HL-60/S4 (cell line): ENCODE data around the gene WNT2B.
"Not testable (repeated sequence)": the region's sequence is repeated elsewhere in the genome, so short reads cannot be mapped to it uniquely, and the experiment has no call there.

Experiments
- in situ Hi-C: fragments of 300-500 bp; cut with MboI; formaldehyde crosslinking; loops from 2 replicates; pipeline ENCODE4 v1.14.3; 2022; ENCODE audit warnings: low sequenced_read_pairs

WNT2B gene

GRCh38 chr1:112508278-112509004, at the start of gene WNT2B:
TSS of gene WNT2B (plus strand) at chr1:112508965. CDS start at chr1:112509263, 298 bp downstream.
- in situ Hi-C loops, result no loop called here

- in situ Hi-C loops, result no loop called here
Measured at GRCh38 chr1:112460615-112461014, 48.1 kb upstream of the WNT2B start.

GRCh38 chr1:112461200-112461871, 47.4 kb upstream of the WNT2B start:
- in situ Hi-C loops, result no loop called here

GRCh38 chr1:112462953-112463279, 45.8 kb upstream of the WNT2B start:
- in situ Hi-C loops, result no loop called here

GRCh38 chr1:112464501-112464900, 44.3 kb upstream of the WNT2B start:
- in situ Hi-C loops, result no loop called here

- in situ Hi-C loops, result no loop called here
Measured at GRCh38 chr1:112465122-112465521, 43.6 kb upstream of the WNT2B start.

- in situ Hi-C loops, result no loop called here
Measured at GRCh38 chr1:112466078-112466660, 42.6 kb upstream of the WNT2B start.

- in situ Hi-C loops, result not testable (repeated sequence)
Measured at GRCh38 chr1:112470324-112470723, 38.4 kb upstream of the WNT2B start.

GRCh38 chr1:112470966-112471365, 37.8 kb upstream of the WNT2B start:
- in situ Hi-C loops, result no loop called here

GRCh38 chr1:112472142-112472541, 36.6 kb upstream of the WNT2B start:
- in situ Hi-C loops, result no loop called here

- in situ Hi-C loops, result no loop called here
Measured at GRCh38 chr1:112477550-112477949, 31.2 kb upstream of the WNT2B start.

GRCh38 chr1:112478314-112478713, 30.5 kb upstream of the WNT2B start:
- in situ Hi-C loops, result no loop called here

GRCh38 chr1:112486063-112486462, 22.7 kb upstream of the WNT2B start:
- in situ Hi-C loops, result not testable (repeated sequence)

GRCh38 chr1:112487686-112488085, 21.1 kb upstream of the WNT2B start:
- in situ Hi-C loops, result not testable (repeated sequence)

- in situ Hi-C loops, result no loop called here
Measured at GRCh38 chr1:112488141-112488540, 20.6 kb upstream of the WNT2B start.

GRCh38 chr1:112492076-112492475, 16.7 kb upstream of the WNT2B start:
- in situ Hi-C loops, result no loop called here

- in situ Hi-C loops, result no loop called here
Measured at GRCh38 chr1:112493351-112493750, 15.4 kb upstream of the WNT2B start.

- in situ Hi-C loops, result no loop called here
Measured at GRCh38 chr1:112496290-112496689, 12.5 kb upstream of the WNT2B start.

- in situ Hi-C loops, result no loop called here
Measured at GRCh38 chr1:112501810-112502641, 6.7 kb upstream of the WNT2B start.

GRCh38 chr1:112502826-112503225, 5.9 kb upstream of the WNT2B start:
- in situ Hi-C loops, result no loop called here

- in situ Hi-C loops, result no loop called here
Measured at GRCh38 chr1:112504001-112504660, 4.6 kb upstream of the WNT2B start.
